Activated naive CD8-positive, alpha-beta T cell treated with anti-CD3 and anti-CD28 coated beads, Interleukin-2, amount 50 U/mL, for 24 hours (primary cell): Measurements from ENCODE around the gene KLHDC3.
A peak's percentile ranks its signal among the peaks of the same experiment; 100 is the strongest.

Experiments used
- ATAC-seq: fragments of 150-1000 bp; cut with Tn5 transposase; one replicate; pipeline ENCODE4 v1.10.0; 2021
- DNase-seq: peaks from one replicate; pipeline ENCODE4 v3.0.0; 2021
- H3K27ac Mint-ChIP-seq: one replicate; pipeline ENCODE4 v1.8.0; 2021; ENCODE audit warnings: mild to moderate bottlenecking, mixed read lengths
- H3K27me3 Mint-ChIP-seq: one replicate; pipeline ENCODE4 v1.8.0; 2021; ENCODE audit warnings: mixed read lengths
- H3K36me3 Mint-ChIP-seq: one replicate; pipeline ENCODE4 v1.8.0; 2021; ENCODE audit warnings: low read depth, mixed read lengths
- H3K4me1 Mint-ChIP-seq: one replicate; pipeline ENCODE4 v1.8.0; 2021; ENCODE audit warnings: mixed read lengths
- H3K4me3 Mint-ChIP-seq: one replicate; pipeline ENCODE4 v1.8.0; 2021; ENCODE audit warnings: mild to moderate bottlenecking, moderate library complexity, mixed read lengths
- H3K9me3 Mint-ChIP-seq: one replicate; pipeline ENCODE4 v1.8.0; 2021; ENCODE audit warnings: mixed read lengths

KLHDC3 gene, protein sequence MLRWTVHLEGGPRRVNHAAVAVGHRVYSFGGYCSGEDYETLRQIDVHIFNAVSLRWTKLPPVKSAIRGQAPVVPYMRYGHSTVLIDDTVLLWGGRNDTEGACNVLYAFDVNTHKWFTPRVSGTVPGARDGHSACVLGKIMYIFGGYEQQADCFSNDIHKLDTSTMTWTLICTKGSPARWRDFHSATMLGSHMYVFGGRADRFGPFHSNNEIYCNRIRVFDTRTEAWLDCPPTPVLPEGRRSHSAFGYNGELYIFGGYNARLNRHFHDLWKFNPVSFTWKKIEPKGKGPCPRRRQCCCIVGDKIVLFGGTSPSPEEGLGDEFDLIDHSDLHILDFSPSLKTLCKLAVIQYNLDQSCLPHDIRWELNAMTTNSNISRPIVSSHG

DNA sequence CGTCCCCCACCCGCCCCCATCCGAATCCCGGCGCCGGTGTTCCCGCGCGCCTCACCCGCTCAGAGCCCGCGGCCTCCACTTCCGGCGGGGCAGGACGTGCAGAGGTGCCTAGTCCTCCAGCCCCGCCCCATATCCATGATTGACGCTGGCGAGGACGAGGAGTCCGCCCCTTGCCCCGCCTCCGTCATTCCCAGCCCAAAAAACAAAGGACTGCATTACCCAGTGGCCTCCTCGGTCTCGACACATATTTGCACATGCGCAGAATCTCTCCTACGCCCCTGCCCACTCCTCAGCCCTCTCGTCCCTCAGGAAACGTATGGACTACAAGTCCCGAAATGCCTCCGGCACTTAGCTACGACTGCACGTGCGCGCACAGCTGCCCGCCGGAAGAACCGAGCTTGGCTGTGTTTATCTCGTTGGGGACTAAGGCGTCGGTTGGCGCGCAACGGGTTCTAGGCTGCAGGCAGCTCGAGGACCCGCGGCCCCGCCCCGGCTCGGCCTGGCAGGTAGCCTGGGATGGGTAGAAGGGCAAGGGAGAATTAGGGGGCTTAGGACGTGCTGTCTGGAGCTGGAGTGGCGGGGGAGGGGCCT lies at the start of gene KLHDC3, which contains the start of gene MEA1:
Gene KLHDC3 (plus strand): TSS at position 407 of the 591 bp plus-strand sequence. CDS start 2,944 bp downstream, outside the sequence.
Gene MEA1 (minus strand): TSS at position 104 of the 591 bp plus-strand sequence. CDS start 133 bp downstream, outside the sequence.
- Mint-ChIP-seq H3K4me3 (peak within 1 kb of the TSS; percentile 95), H3K27me3 (no peaks in the 10 kb centered on the region), H3K4me1 (peaks cover 50% of the 10 kb centered on the region), H3K27ac (peak within 1 kb of the TSS; percentile 82), H3K9me3 (no peaks in the 10 kb centered on the region), H3K36me3 (peaks cover 37% of the 10 kb centered on the region)
- ATAC-seq (peak; percentile 91), DNase-seq (peak; percentile 98)

DNA sequence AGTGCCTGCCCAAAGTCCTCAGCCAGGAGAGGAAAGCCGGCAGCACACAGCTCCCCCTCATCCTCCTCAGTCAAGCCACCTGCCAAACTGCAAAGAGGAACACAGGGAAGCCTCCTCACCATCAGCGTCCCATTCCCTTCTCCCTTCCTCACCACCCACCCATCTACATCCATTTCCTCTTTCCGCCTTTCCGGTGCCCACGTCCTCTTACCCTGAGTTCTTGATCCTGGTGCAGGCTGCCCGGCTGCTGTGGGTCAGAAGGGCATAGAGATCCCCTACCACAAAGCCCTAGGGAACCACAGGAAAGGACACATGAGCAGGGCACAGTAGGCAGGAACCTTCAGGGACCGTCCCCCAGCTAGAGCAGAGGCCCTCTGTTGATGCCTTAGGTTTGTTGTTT lies 47.5 kb upstream of the KLHDC3 start:
- ATAC-seq: no peak
- no peak for DNase-seq
- no peaks in the 10 kb centered on the region for H3K9me3 Mint-ChIP-seq
- H3K4me1 Mint-ChIP-seq: peaks cover 15% of the 10 kb centered on the region
- H3K36me3 Mint-ChIP-seq: peaks cover 1% of the 10 kb centered on the region
- H3K4me3 Mint-ChIP-seq: no peak overlapping the region
- H3K27ac Mint-ChIP-seq: no peak overlapping the region
- H3K27me3 Mint-ChIP-seq: no peaks in the 10 kb centered on the region

DNA sequence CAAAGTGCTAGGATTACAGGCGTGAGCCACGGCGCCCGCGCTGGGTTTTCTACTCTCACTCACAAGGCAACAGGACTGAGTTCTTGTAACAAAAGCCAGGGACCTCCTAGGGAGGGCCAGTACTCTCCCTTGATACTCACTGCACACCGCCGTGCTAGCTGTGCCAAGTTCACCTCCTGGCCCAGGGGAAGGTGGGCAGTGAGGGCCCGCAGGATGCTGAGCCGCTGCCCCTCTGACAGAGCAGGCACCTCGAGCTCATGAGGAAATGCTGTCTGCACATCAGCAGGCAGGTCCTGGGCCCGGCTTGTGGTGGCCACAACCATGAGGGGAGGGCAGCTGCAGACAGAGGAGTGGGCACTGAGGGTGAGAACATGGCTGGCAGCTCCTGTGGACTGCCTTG lies 46.8 kb upstream of the KLHDC3 start:
- Mint-ChIP-seq H3K36me3 (peaks cover 1% of the 10 kb centered on the region), H3K27me3 (no peaks in the 10 kb centered on the region), H3K9me3 (no peaks in the 10 kb centered on the region), H3K4me3 (no peak overlapping the region), H3K4me1 (peaks cover 18% of the 10 kb centered on the region), H3K27ac (no peak overlapping the region)
- DNase-seq (no peak), ATAC-seq (no peak)

DNA sequence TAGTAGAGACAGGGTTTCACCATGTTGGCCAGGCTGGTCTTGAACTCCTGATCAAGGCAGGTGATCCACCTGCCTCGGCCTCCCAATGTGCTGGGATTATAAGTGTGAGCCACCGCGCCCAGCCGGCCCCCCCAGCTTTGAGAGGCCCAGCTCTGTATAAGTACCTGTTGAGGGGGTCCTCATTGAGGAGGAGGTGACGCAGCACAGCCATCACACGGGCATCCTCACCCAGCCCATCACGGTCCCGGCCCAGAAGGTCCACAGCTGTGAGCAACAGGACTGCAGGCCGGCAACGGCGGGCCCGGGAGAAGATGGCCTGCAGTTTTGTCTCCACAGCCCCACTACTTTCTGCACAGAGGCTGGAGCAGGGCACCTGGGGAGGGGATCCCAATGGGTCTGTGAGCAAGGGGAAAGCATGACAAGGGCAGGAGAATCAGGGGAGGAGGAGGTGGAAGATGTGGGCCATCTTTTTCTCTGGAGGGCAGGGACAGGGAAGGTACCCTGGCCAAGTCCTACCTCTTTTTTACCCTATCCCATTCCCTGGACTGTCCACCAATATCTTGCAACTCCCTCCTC lies 45.8 kb upstream of the KLHDC3 start:
- Mint-ChIP-seq H3K27ac (no peak overlapping the region), H3K9me3 (no peaks in the 10 kb centered on the region), H3K27me3 (no peaks in the 10 kb centered on the region), H3K4me3 (no peak overlapping the region), H3K36me3 (no peaks in the 10 kb centered on the region), H3K4me1 (peaks cover 18% of the 10 kb centered on the region)
- ATAC-seq (no peak), DNase-seq (no peak)

DNA sequence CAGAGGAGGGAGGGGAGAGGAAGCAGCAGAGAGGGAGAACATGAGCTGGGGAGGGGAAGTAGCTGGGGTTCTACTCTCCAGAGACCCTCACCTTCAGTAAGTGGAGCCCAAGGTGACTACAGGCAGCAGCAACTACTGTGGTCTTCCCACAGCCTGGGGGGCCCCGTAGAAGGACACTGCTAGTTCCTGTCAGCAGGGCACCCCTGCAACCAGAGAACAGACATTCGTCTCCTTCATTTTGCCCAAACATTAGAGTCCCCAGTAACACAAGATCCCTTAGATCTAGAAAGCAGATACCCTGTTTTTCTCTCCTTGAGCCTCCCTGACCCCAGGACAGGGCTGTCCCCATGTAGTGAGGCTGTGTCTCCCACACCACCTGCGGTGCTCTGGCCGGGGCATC lies 45.3 kb upstream of the KLHDC3 start:
- no peak for DNase-seq
- ATAC-seq: no peak
- no peaks in the 10 kb centered on the region for H3K36me3 Mint-ChIP-seq
- peaks cover 19% of the 10 kb centered on the region for H3K4me1 Mint-ChIP-seq
- H3K27ac Mint-ChIP-seq: no peak overlapping the region
- H3K4me3 Mint-ChIP-seq: no peak overlapping the region
- H3K27me3 Mint-ChIP-seq: no peaks in the 10 kb centered on the region
- H3K9me3 Mint-ChIP-seq: no peaks in the 10 kb centered on the region

DNA sequence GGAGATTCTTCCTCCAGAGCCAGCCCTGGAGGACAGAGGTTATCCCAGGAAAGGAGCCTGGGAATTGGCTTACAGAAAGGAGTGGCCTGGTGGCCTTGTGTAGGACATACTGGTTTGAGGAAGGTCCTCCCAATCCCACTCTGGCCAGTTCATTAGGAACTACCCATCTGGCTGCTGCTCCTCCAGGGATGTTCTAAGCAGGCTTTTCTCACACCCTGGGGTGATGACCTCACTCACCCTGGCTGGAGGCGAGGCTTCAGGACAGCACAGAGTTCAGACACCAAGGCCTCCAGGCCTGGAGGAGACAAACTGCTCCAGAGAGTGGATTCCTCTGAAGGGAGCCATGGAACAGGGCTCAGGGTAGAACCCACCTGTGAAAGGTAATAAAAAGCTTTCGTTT lies 44.6 kb upstream of the KLHDC3 start:
- no peaks in the 10 kb centered on the region for H3K36me3 Mint-ChIP-seq
- DNase-seq (no peak), ATAC-seq (no peak)
- H3K27ac Mint-ChIP-seq: no peak overlapping the region
- H3K27me3 Mint-ChIP-seq: no peaks in the 10 kb centered on the region
- H3K4me1 Mint-ChIP-seq: peaks cover 23% of the 10 kb centered on the region
- no peak overlapping the region for H3K4me3 Mint-ChIP-seq
- no peaks in the 10 kb centered on the region for H3K9me3 Mint-ChIP-seq

DNA sequence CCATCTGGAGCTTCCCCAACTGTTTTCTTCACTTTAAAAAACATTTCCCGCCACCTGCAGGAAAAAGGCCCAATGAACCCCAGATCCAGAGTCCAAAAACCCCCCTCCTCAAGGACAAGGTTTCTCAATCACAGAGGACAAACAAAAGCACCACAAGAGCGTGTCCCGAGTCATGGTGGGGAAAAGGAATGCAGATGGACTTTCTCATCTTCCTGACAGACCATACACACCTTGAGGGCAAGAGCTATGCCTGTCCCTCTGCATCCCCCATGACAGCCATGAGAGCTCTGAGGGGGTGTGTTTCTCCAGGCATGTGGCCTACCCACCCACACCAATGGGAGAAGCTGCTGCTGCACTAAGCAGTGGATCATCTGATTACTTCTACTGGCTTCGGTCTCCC lies 44.1 kb upstream of the KLHDC3 start:
- Mint-ChIP-seq H3K27ac (no peak overlapping the region), H3K4me3 (no peak overlapping the region), H3K4me1 (peaks cover 28% of the 10 kb centered on the region), H3K27me3 (no peaks in the 10 kb centered on the region), H3K36me3 (no peaks in the 10 kb centered on the region), H3K9me3 (no peaks in the 10 kb centered on the region)
- DNase-seq (no peak), ATAC-seq (no peak)

DNA sequence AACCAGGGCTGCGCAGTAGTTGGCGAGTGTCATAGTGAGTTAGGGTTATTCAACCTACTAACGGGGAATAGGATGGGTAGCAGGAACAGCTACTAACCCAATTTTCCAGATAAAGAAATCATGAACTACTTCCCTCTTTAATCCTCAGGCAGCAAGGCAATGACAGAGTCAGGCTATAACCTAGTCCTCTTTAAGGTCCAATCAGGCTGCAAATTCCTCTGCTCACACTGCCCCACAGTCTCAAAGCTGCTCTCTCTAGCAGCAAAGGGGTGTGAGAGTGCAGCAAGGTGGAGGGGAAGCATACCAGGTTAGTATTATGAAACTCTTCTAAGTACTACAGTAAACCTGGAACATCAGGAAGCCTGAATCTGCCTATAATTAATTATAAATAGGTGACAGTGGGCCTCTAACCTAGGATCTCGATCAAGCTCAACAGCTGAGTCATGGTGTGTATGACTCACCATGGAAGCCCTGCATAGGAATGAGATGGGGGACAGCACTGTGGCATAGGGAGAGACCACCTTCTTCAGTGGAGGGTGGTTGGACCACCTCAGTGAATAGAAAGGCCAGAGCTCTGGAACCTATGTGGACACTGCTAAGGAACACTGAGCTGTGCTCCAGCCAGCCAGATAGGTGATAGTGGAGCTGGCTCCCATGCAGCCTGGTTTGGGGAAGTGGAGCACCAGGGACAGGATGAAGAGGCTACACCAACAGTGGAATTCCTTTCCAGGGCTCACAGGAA lies 43.0 kb upstream of the KLHDC3 start:
- Mint-ChIP-seq H3K9me3 (no peaks in the 10 kb centered on the region), H3K27ac (peak overlapping the region; percentile 5)

DNA sequence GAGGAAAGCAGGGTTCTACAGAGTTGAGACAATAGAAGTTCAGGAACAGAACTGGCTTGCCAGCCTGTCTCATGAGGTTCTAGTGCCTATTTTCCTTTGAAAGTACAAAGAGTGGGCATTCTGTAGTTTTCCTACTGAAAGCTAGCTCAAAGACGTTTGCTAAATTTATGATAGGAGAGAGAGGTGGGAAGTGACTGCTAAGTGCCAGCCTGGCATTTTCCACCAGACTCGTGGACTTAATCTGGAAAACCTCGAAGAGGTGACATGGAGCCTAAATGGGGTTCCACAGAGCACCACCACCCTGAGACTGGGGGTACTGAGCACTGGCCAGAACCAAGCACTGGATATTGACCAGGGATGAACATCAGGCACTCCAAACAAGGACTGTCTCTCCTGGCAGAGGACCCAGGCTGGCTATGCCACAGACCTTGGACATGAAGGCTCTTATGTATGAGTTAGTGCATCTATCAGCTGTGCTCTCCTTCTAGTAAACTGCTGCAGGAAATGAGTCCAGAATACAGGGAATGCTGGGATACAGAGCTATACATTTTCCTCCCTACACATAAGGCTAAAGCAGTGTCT lies 42.2 kb upstream of the KLHDC3 start:
- ATAC-seq (no peak), DNase-seq (no peak)
- no peak overlapping the region for H3K27ac Mint-ChIP-seq
- no peaks in the 10 kb centered on the region for H3K9me3 Mint-ChIP-seq
- H3K4me1 Mint-ChIP-seq: peaks cover 45% of the 10 kb centered on the region
- H3K4me3 Mint-ChIP-seq: no peak overlapping the region
- peaks cover 8% of the 10 kb centered on the region for H3K36me3 Mint-ChIP-seq
- no peaks in the 10 kb centered on the region for H3K27me3 Mint-ChIP-seq

More for the DNA sequence above, 43.0 kb upstream of the KLHDC3 start:
- Mint-ChIP-seq H3K36me3 (peaks cover 2% of the 10 kb centered on the region), H3K27me3 (no peaks in the 10 kb centered on the region), H3K4me3 (no peak overlapping the region), H3K4me1 (peaks cover 37% of the 10 kb centered on the region)
- ATAC-seq: peak; percentile 81
- peak; percentile 38 for DNase-seq

DNA sequence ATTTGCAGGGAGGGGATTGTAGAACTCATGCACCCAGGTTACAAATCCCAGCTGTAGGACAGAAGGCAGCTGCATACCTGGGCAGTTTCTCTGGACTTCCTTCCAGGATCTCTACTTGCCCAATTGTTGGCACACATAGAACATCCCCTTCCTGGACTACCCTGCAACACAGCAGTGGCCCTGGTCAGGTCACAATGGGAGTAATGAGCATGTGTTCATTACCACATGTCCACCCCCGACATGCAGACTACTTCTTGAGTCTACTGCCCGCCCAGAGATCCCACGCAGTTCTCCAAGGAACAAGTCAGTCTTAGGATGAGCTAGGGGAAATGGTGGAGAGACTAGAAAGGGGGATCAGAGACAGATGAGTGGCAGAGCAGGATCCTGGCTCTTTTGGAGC lies 40.1 kb upstream of the KLHDC3 start:
- H3K36me3 Mint-ChIP-seq: peaks cover 16% of the 10 kb centered on the region
- ATAC-seq (no peak), DNase-seq (no peak)
- H3K9me3 Mint-ChIP-seq: no peaks in the 10 kb centered on the region
- H3K27ac Mint-ChIP-seq: peak overlapping the region; percentile 22
- no peaks in the 10 kb centered on the region for H3K27me3 Mint-ChIP-seq
- no peak overlapping the region for H3K4me3 Mint-ChIP-seq
- H3K4me1 Mint-ChIP-seq: peaks cover 54% of the 10 kb centered on the region

DNA sequence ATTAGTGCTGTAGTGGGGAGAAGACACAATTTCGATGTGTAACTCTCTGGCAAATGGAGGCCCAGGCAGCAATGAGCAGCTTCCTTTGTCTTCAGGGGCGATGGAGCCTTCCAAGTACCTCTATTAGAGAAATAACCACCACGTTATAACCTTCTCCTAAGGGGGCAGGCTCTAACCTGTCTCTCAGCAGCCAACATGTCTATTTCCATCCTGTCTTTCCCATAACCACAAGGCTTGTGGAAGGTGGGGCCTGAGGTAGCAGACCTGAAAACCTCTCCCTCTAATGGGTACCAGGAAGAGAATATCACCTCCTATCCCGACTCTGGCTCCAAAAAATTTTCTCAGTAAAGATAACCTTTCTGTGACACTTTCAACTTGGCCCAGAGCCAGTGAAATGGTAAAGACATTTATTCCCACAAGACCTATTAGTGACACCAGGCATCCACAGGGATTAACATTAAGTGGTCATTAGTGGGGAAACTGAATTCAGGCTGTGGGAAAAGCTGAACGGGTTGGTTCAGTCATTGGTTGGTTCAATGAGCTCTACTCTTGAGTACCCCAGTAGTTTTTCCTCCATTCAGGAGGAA lies 39.0 kb upstream of the KLHDC3 start:
- DNase-seq (peak; percentile 18), ATAC-seq (no peak)
- Mint-ChIP-seq H3K4me1 (peaks cover 65% of the 10 kb centered on the region), H3K36me3 (peaks cover 16% of the 10 kb centered on the region), H3K9me3 (no peaks in the 10 kb centered on the region), H3K27ac (peak overlapping the region; percentile 76), H3K4me3 (peak overlapping the region; percentile 11), H3K27me3 (no peaks in the 10 kb centered on the region)

DNA sequence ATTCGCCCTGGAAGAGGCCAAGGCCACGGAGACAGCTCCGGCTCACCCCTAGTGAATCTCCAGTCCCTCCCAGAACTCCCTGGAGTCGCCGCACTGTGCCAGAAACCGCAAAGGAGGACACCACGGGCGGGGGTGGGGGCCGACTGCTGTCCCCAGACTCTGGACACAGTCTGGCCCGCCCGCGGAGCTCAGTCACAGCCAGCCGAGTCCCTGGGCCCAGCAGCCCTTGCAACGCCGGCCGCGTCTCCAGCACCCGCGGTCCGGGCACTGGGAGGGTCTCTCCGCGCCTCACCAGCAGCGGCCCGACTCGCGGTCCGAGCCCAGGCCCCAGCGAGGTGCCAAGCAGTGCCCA lies 35.6 kb upstream of the KLHDC3 start:
- peaks cover 16% of the 10 kb centered on the region for H3K36me3 Mint-ChIP-seq
- H3K4me3 Mint-ChIP-seq: peak overlapping the region; percentile 92
- no peaks in the 10 kb centered on the region for H3K9me3 Mint-ChIP-seq
- ATAC-seq (peak; percentile 2), DNase-seq (peak; percentile 23)
- peak overlapping the region; percentile 88 for H3K27ac Mint-ChIP-seq
- H3K4me1 Mint-ChIP-seq: peaks cover 58% of the 10 kb centered on the region
- H3K27me3 Mint-ChIP-seq: no peaks in the 10 kb centered on the region

DNA sequence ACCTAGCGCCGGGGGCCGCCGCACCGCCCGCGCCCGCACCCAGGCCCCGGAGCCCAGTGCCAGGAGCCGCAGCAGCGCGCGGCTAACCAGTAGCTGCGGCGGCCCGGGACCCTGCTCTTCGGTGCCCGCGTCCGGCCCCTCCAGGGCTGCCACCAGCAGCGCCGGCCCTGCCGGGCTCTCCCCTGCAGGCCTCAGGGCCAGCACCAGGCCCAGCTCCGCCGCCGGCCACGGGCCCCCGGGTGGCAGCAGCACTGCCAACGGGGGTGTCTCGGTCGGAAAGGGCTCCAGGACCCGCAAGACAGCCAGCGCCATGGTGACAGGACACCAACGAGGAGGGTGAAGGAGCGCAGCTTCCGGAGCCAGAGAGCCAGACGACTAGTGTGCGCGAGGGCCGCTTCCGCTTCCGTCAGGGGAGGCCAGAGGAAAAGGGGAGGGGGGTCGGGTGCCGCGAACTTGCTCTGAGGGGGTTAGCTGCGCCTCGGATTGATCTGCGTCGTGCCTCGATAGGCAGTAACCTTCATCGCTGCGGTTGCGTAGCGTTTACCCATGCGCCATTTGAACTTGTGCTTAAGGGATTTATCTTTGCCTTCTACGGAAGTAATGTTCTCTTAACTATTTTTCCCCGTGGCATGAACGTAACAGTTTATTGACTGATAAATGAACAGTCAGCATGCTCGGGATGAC lies 35.1 kb upstream of the KLHDC3 start, which contains the start of gene PEX6:
Gene PEX6 (minus strand): TSS at position 343 of the 684 bp plus-strand sequence. CDS start 31 bp downstream, at position 312.
- Mint-ChIP-seq H3K27ac (peak within 1 kb of the TSS; percentile 97), H3K4me1 (peaks cover 60% of the 10 kb centered on the region), H3K36me3 (peaks cover 16% of the 10 kb centered on the region), H3K4me3 (peak within 1 kb of the TSS; percentile 92), H3K27me3 (no peaks in the 10 kb centered on the region), H3K9me3 (no peaks in the 10 kb centered on the region)
- ATAC-seq (peak; percentile 91), DNase-seq (peak; percentile 88)
